Vagina (tissue), 2 donors: Measurements from ENCODE around the gene F12. TPM values are rescaled to one million over a fixed set of nuclear protein-coding genes. Genes with fewer than 3 reads are reported as not detected.
A peak's percentile ranks its signal among the peaks of the same experiment; 100 is the strongest.

Source experiments
- DNase-seq, 2 donors: peaks; one replicate each; pipeline ENCODE4 v3.0.0-alpha.2; 2017; ENCODE audit errors: extremely low spot score in 2 of 2
- H3K27ac ChIP-seq: fragments of 200-600 bp; sonication (generic); one replicate; pipeline ENCODE4 v1.5.1; 2019
- H3K27me3 ChIP-seq: fragments of 200-600 bp; sonication (generic); one replicate; pipeline ENCODE4 v1.5.1; 2019
- H3K36me3 ChIP-seq, 2 donors: fragments of 200-600 bp; sonication (generic); one replicate each; pipeline ENCODE4 v1.5.1; 2017 to 2019
- H3K4me1 ChIP-seq: fragments of 200-600 bp; sonication (generic); one replicate; pipeline ENCODE4 v1.5.1; 2019
- H3K4me3 ChIP-seq, 2 donors: fragments of 200-600 bp; sonication (generic); 1 replicate in 1 of 2; 2 replicates in 1 of 2; pipeline ENCODE4 v1.5.1; 2016 to 2019
- H3K9me3 ChIP-seq: fragments of 200-600 bp; sonication (generic); one replicate; pipeline ENCODE4 v1.5.1; 2019
- CTCF ChIP-seq, 3 experiments: fragments of 450-650 bp in 2 of 3; fragments of 200-600 bp in 1 of 3; sonication (generic) in 1 of 3; IDR thresholded peaks; one replicate each; pipeline ENCODE4 v1.5.1; 2017 to 2019; ENCODE audit warnings: antibody characterized with exemption in 3 of 3, mild to moderate bottlenecking in 2 of 3, moderate library complexity in 2 of 3
- POLR2A ChIP-seq, 2 donors: fragments of 450-650 bp; IDR thresholded peaks; one replicate each; pipeline ENCODE4 v1.6.1; 2017; ENCODE audit warnings: antibody characterized with exemption in 2 of 2, mild to moderate bottlenecking in 2 of 2, moderate library complexity in 2 of 2
- POLR2AphosphoS5 ChIP-seq, 2 donors: sonication (generic); formaldehyde crosslinking; IDR thresholded peaks; one replicate each; pipeline ENCODE4 v1.9.0; 2017; ENCODE audit warnings: antibody characterized with exemption in 2 of 2, mild to moderate bottlenecking in 2 of 2, low read depth in 1 of 2; ENCODE audit not compliant: insufficient read depth in 1 of 2
- intact Hi-C: fragments of 100-400 bp; cut with DNase I; formaldehyde crosslinking; loops from one replicate; pipeline ENCODE4 v1.15.1; 2023
- total RNA-seq: library from RNA; depleted of rRNA; stranded (reverse); fragments of >200 nt; gene quantifications from one replicate; pipeline ENCODE4 v1.2.3, GENCODE V29; 2016

F12 gene
- total RNA-seq, 1 donor from 2014 or later: 5.2 TPM

DNA sequence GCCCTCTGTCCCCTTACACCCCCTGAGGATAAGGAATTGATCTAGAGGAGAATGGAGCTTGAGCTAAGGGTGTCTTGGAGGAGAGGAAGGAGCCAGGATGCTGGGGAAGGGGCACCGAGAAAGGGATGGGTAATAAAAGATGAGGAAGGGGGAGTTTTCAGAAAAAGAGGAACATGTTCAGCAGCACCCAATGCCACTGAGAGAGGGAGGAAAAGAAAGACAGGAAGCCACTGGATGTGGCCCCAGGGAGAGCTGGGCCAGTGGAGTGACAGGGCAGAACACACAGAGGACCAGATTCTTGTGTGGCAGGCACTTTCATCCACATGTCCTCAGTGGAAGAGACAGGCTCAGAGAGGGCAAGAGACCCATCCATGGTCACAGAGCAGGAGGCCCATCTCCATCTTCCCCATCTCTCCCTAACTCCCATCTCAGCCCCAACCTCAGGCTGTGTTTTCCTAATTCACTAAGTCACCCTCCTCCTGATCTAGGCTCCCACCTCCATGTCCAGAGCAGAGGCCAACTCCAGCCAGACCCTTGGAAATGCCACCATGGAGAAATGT, 16.1 kb downstream of the F12 start:
- intact Hi-C loops: no loop called here
- no peak for DNase-seq
- Histone ChIP-seq H3K4me1 (peaks cover 22% of the 10 kb centered on the region), H3K36me3 (no peaks in the 10 kb centered on the region), H3K4me3 (no peak overlapping the region), H3K9me3 (no peaks in the 10 kb centered on the region), H3K27me3 (no peaks in the 10 kb centered on the region), H3K27ac (no peak overlapping the region)
- TF ChIP-seq POLR2A (IDR thresholded peaks at IDR 0.05): no peak
- TF ChIP-seq POLR2AphosphoS5 (IDR thresholded peaks at IDR 0.05; ENCODE audit: insufficient read depth in 1 of 2, low read depth in 1 of 2): no peak
- TF ChIP-seq CTCF (IDR thresholded peaks at IDR 0.05): no peak

DNA sequence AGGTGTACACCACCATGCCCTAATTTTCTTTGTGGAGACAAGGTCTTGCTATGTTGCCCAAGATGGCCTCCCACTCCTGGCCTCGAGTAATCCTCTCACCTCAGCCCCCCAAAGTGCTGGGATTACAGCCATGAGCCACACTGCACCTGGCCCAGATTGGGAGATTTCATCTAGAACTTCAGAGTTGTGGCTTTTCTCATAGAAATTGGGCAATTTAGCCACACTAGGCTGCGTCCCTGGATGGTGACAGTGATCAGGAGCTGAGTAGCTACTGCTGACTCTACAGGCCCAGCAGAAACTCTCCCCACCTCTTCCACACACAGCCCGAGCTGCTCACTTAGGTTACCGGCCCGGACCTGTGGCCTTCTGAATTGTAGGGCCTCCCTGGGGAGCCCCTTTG, 16.6 kb downstream of the F12 start:
- TF ChIP-seq POLR2A (IDR thresholded peaks at IDR 0.05) (no peak), POLR2AphosphoS5 (IDR thresholded peaks at IDR 0.05; ENCODE audit: insufficient read depth in 1 of 2, low read depth in 1 of 2) (no peak), CTCF (IDR thresholded peaks at IDR 0.05) (no peak)
- Histone ChIP-seq H3K36me3 (no peaks in the 10 kb centered on the region), H3K9me3 (no peaks in the 10 kb centered on the region), H3K4me3 (no peak overlapping the region), H3K4me1 (peaks cover 27% of the 10 kb centered on the region), H3K27me3 (no peaks in the 10 kb centered on the region), H3K27ac (no peak overlapping the region)
- intact Hi-C loops: no loop called here
- DNase-seq: no peak

- intact Hi-C loops: loop anchor here (2.0 kb wide), 2 partner anchors 64 to 110 kb away; no protein-coding TSS in a partner anchor
- Histone ChIP-seq H3K4me3 (no peak overlapping the region), H3K27me3 (no peaks in the 10 kb centered on the region), H3K9me3 (no peaks in the 10 kb centered on the region), H3K36me3 (no peaks in the 10 kb centered on the region), H3K27ac (peak overlapping the region; percentile 37), H3K4me1 (peaks cover 37% of the 10 kb centered on the region)
- TF ChIP-seq POLR2A (IDR thresholded peaks at IDR 0.05) (no peak), CTCF (IDR thresholded peaks at IDR 0.05) (peak; percentile 87 to 96 (median 92)), POLR2AphosphoS5 (IDR thresholded peaks at IDR 0.05; ENCODE audit: insufficient read depth in 1 of 2, low read depth in 1 of 2) (peak in 1 of 2 donors; percentile 33)
- no peak for DNase-seq
Observed at GRCh38 chr5:177390363-177391300, 18.7 kb downstream of the F12 start.

GRCh38 chr5:177389241-177390169, 19.9 kb downstream of the F12 start:
- H3K27ac ChIP-seq: peak overlapping the region; percentile 37
- TF ChIP-seq POLR2A (IDR thresholded peaks at IDR 0.05) (no peak), POLR2AphosphoS5 (IDR thresholded peaks at IDR 0.05; ENCODE audit: insufficient read depth in 1 of 2, low read depth in 1 of 2) (peak; percentile 46 to 47)
- H3K36me3 ChIP-seq: no peaks in the 10 kb centered on the region
- H3K4me1 ChIP-seq: peaks cover 46% of the 10 kb centered on the region
- intact Hi-C loops: loop anchor here (2.0 kb wide), 2 partner anchors 65 to 111 kb away; no protein-coding TSS in a partner anchor
- no peak for DNase-seq
- H3K27me3 ChIP-seq: no peaks in the 10 kb centered on the region
- no peak overlapping the region for H3K4me3 ChIP-seq
- no peaks in the 10 kb centered on the region for H3K9me3 ChIP-seq

- intact Hi-C loops: no loop called here
- H3K27ac ChIP-seq: peak overlapping the region; percentile 37
- no peaks in the 10 kb centered on the region for H3K27me3 ChIP-seq
- H3K36me3 ChIP-seq: no peaks in the 10 kb centered on the region
- no peak overlapping the region for H3K4me3 ChIP-seq
- H3K9me3 ChIP-seq: no peaks in the 10 kb centered on the region
- H3K4me1 ChIP-seq: peaks cover 46% of the 10 kb centered on the region
- TF ChIP-seq POLR2AphosphoS5 (IDR thresholded peaks at IDR 0.05; ENCODE audit: insufficient read depth in 1 of 2, low read depth in 1 of 2): no peak
- TF ChIP-seq CTCF (IDR thresholded peaks at IDR 0.05): no peak
- DNase-seq: no peak
Observed at GRCh38 chr5:177388521-177389052, 20.8 kb downstream of the F12 start.
